Muscle layer of duodenum (tissue), 2 donors: Measurements from ENCODE around the gene CYP19A1.

ENCODE experiments used
- H3K27ac ChIP-seq: one replicate; pipeline ENCODE4 v1.7.0; 2013; ENCODE audit warnings: mild to moderate bottlenecking, low read length
- H3K27me3 ChIP-seq: one replicate; pipeline ENCODE4 v1.7.0; 2013; ENCODE audit warnings: low read depth, mild to moderate bottlenecking, control low read depth, low read length
- H3K36me3 ChIP-seq, 2 donors: one replicate each; pipeline ENCODE4 v1.7.0; 2013; ENCODE audit warnings: low read length in 2 of 2, control low read depth in 1 of 2, mild to moderate bottlenecking in 1 of 2; ENCODE audit not compliant: insufficient read depth in 2 of 2, control insufficient read depth in 1 of 2
- H3K4me1 ChIP-seq, 2 donors: one replicate each; pipeline ENCODE4 v1.7.0; 2013; ENCODE audit warnings: low read length in 2 of 2, mild to moderate bottlenecking in 2 of 2, control low read depth in 1 of 2, moderate library complexity in 1 of 2; ENCODE audit not compliant: insufficient read depth in 2 of 2, control insufficient read depth in 1 of 2
- H3K4me3 ChIP-seq, 2 donors: one replicate each; pipeline ENCODE4 v1.7.0; 2013; ENCODE audit warnings: low read length in 2 of 2, low read depth in 1 of 2, mild to moderate bottlenecking in 1 of 2
- H3K9me3 ChIP-seq, 2 donors: one replicate each; pipeline ENCODE4 v1.7.0; 2013; ENCODE audit warnings: low read length in 2 of 2, control low read depth in 1 of 2, mild to moderate bottlenecking in 1 of 2; ENCODE audit not compliant: control insufficient read depth in 1 of 2
- donor health status: healthy.

The CYP19A1 gene

GRCh38 chr15:51335538-51336410 is 2.6 kb downstream of the CYP19A1 start:
- Histone ChIP-seq H3K27ac (no peak overlapping the region), H3K4me1 (peaks cover 0 to 21% of the 10 kb centered on the region in 2 donors)

GRCh38 chr15:51335087-51335486 is 3.3 kb downstream of the CYP19A1 start:
- Histone ChIP-seq H3K27ac (no peak overlapping the region), H3K36me3 (no peaks in the 10 kb centered on the region), H3K9me3 (no peaks in the 10 kb centered on the region), H3K4me3 (no peak overlapping the region), H3K27me3 (no peaks in the 10 kb centered on the region), H3K4me1 (peaks cover 0 to 21% of the 10 kb centered on the region in 2 donors)

More at GRCh38 chr15:51335538-51336410, 2.6 kb downstream of the CYP19A1 start:
- no peaks in the 10 kb centered on the region for H3K36me3 ChIP-seq
- H3K4me3 ChIP-seq: no peak overlapping the region
- no peaks in the 10 kb centered on the region for H3K9me3 ChIP-seq
- H3K27me3 ChIP-seq: no peaks in the 10 kb centered on the region

- H3K9me3 ChIP-seq: no peaks in the 10 kb centered on the region
- no peaks in the 10 kb centered on the region for H3K27me3 ChIP-seq
- H3K36me3 ChIP-seq: no peaks in the 10 kb centered on the region
- H3K4me1 ChIP-seq: peaks cover 0 to 21% of the 10 kb centered on the region in 2 donors
- no peak overlapping the region for H3K27ac ChIP-seq
- H3K4me3 ChIP-seq: no peak overlapping the region
Measured at GRCh38 chr15:51334011-51334451, 4.4 kb downstream of the CYP19A1 start.

GRCh38 chr15:51333571-51333970 is 4.8 kb downstream of the CYP19A1 start:
- Histone ChIP-seq H3K27ac (no peak overlapping the region), H3K36me3 (no peaks in the 10 kb centered on the region), H3K4me3 (no peak overlapping the region), H3K4me1 (peaks cover 0 to 21% of the 10 kb centered on the region in 2 donors), H3K27me3 (no peaks in the 10 kb centered on the region), H3K9me3 (no peaks in the 10 kb centered on the region)

GRCh38 chr15:51332206-51333147 is 5.9 kb downstream of the CYP19A1 start:
- no peak overlapping the region for H3K27ac ChIP-seq
- no peaks in the 10 kb centered on the region for H3K36me3 ChIP-seq
- no peaks in the 10 kb centered on the region for H3K9me3 ChIP-seq
- no peaks in the 10 kb centered on the region for H3K27me3 ChIP-seq
- no peak overlapping the region for H3K4me3 ChIP-seq
- H3K4me1 ChIP-seq: peaks cover 0 to 21% of the 10 kb centered on the region in 2 donors

- H3K9me3 ChIP-seq: no peaks in the 10 kb centered on the region
Measured at GRCh38 chr15:51331141-51331540, 7.3 kb downstream of the CYP19A1 start.

GRCh38 chr15:51328926-51329325 is 9.5 kb downstream of the CYP19A1 start:
- H3K9me3 ChIP-seq: no peaks in the 10 kb centered on the region
- peaks cover 0 to 6% of the 10 kb centered on the region in 2 donors for H3K4me1 ChIP-seq
- H3K36me3 ChIP-seq: no peaks in the 10 kb centered on the region
- H3K27ac ChIP-seq: no peak overlapping the region
- H3K4me3 ChIP-seq: no peak overlapping the region
- no peaks in the 10 kb centered on the region for H3K27me3 ChIP-seq

More at GRCh38 chr15:51331141-51331540, 7.3 kb downstream of the CYP19A1 start:
- peaks cover 0 to 14% of the 10 kb centered on the region in 2 donors for H3K4me1 ChIP-seq
- no peaks in the 10 kb centered on the region for H3K36me3 ChIP-seq
- H3K27ac ChIP-seq: no peak overlapping the region
- no peaks in the 10 kb centered on the region for H3K27me3 ChIP-seq
- no peak overlapping the region for H3K4me3 ChIP-seq

GRCh38 chr15:51327081-51327480 is 11.3 kb downstream of the CYP19A1 start:
- Histone ChIP-seq H3K27me3 (no peaks in the 10 kb centered on the region), H3K27ac (no peak overlapping the region), H3K4me1 (peaks cover 7 to 8% of the 10 kb centered on the region in 2 donors), H3K4me3 (no peak overlapping the region), H3K9me3 (no peaks in the 10 kb centered on the region), H3K36me3 (no peaks in the 10 kb centered on the region)

GRCh38 chr15:51325167-51325566 is 13.2 kb downstream of the CYP19A1 start:
- no peaks in the 10 kb centered on the region for H3K27me3 ChIP-seq

GRCh38 chr15:51323749-51324148 is 14.6 kb downstream of the CYP19A1 start:
- peaks cover 7 to 8% of the 10 kb centered on the region in 2 donors for H3K4me1 ChIP-seq
- no peaks in the 10 kb centered on the region for H3K36me3 ChIP-seq
- H3K4me3 ChIP-seq: no peak overlapping the region
- no peak overlapping the region for H3K27ac ChIP-seq
- H3K9me3 ChIP-seq: no peaks in the 10 kb centered on the region
- H3K27me3 ChIP-seq: no peaks in the 10 kb centered on the region

More at GRCh38 chr15:51325167-51325566, 13.2 kb downstream of the CYP19A1 start:
- H3K4me3 ChIP-seq: no peak overlapping the region
- no peak overlapping the region for H3K27ac ChIP-seq
- no peaks in the 10 kb centered on the region for H3K9me3 ChIP-seq
- H3K36me3 ChIP-seq: no peaks in the 10 kb centered on the region
- H3K4me1 ChIP-seq: peaks cover 7 to 8% of the 10 kb centered on the region in 2 donors
